ENCODE measurements around the gene FBXO3. TPM values are rescaled to one million over a fixed set of nuclear protein-coding genes. Genes with fewer than 3 reads are reported as not detected.

FBXO3 gene
- total RNA-seq, 1 experiment from 2014 or later = 29.6 TPM

GRCh38 chr11:33772870-33773269 lies 1.4 kb downstream of the FBXO3 start:
- no peaks in the 10 kb centered on the region for H3K9me3 Mint-ChIP-seq (ENCODE audit: unreplicated experiment)
- Histone ChIP-seq H3K27me3 (replicated peaks; ENCODE audit: control insufficient read depth, insufficient read depth, low read length) (no peaks in the 10 kb centered on the region), H3K9me3 (no peaks in the 10 kb centered on the region), H3K4me1 (peaks cover 11% of the 10 kb centered on the region), H3K36me3 (ENCODE audit: control insufficient read depth, insufficient read depth, low read length) (no peaks in the 10 kb centered on the region; the same call in 1 of the 2 replicates), H3K4me3 (ENCODE audit: low read depth, low read length) (no peak overlapping the region)
- DNase-seq = no peak
- intact Hi-C loops (cut with micrococcal nuclease; ENCODE audit: unreplicated experiment) = no loop called here
- ChIA-PET POLR2A (no interaction called here), CTCF (no interaction called here)
- peak overlapping the region; percentile 85 for H3K4me3 Mint-ChIP-seq (ENCODE audit: unreplicated experiment)
- no peaks in the 10 kb centered on the region for H3K36me3 Mint-ChIP-seq (ENCODE audit: insufficient read depth, unreplicated experiment)
- peaks cover 25% of the 10 kb centered on the region for H3K4me1 Mint-ChIP-seq (ENCODE audit: low read depth, unreplicated experiment)
- no peak overlapping the region for H3K27ac Mint-ChIP-seq (ENCODE audit: unreplicated experiment)
- BruUV-seq (replicated peaks) = no TSS peak
- peaks cover 10% of the 10 kb centered on the region for H3K27me3 Mint-ChIP-seq (ENCODE audit: insufficient read depth, unreplicated experiment)
- TF ChIP-seq, protein P1, sequence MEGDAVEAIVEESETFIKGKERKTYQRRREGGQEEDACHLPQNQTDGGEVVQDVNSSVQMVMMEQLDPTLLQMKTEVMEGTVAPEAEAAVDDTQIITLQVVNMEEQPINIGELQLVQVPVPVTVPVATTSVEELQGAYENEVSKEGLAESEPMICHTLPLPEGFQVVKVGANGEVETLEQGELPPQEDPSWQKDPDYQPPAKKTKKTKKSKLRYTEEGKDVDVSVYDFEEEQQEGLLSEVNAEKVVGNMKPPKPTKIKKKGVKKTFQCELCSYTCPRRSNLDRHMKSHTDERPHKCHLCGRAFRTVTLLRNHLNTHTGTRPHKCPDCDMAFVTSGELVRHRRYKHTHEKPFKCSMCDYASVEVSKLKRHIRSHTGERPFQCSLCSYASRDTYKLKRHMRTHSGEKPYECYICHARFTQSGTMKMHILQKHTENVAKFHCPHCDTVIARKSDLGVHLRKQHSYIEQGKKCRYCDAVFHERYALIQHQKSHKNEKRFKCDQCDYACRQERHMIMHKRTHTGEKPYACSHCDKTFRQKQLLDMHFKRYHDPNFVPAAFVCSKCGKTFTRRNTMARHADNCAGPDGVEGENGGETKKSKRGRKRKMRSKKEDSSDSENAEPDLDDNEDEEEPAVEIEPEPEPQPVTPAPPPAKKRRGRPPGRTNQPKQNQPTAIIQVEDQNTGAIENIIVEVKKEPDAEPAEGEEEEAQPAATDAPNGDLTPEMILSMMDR (IDR thresholded peaks at IDR 0.05; ENCODE audit: insufficient read depth in 1 of 2, low read depth in 1 of 2, low read length in 1 of 2, severe bottlenecking in 1 of 2, unreplicated experiment in 1 of 2) = no peak

GRCh38 chr11:33772300-33772699 lies 2.0 kb downstream of the FBXO3 start:
- DNase-seq = no peak
- H3K27ac Mint-ChIP-seq (ENCODE audit: unreplicated experiment) = no peak overlapping the region
- no peak overlapping the region for H3K4me3 ChIP-seq (ENCODE audit: low read depth, low read length)
- peaks cover 11% of the 10 kb centered on the region for H3K4me1 ChIP-seq
- POLR2A ChIA-PET = no interaction called here
- intact Hi-C loops (cut with micrococcal nuclease; ENCODE audit: unreplicated experiment) = no loop called here
- H3K27me3 ChIP-seq (replicated peaks; ENCODE audit: control insufficient read depth, insufficient read depth, low read length) = no peaks in the 10 kb centered on the region
- peaks cover 25% of the 10 kb centered on the region for H3K4me1 Mint-ChIP-seq (ENCODE audit: low read depth, unreplicated experiment)
- no peaks in the 10 kb centered on the region for H3K9me3 ChIP-seq
- CTCF ChIA-PET = no interaction called here
- H3K36me3 Mint-ChIP-seq (ENCODE audit: insufficient read depth, unreplicated experiment) = no peaks in the 10 kb centered on the region
- no peaks in the 10 kb centered on the region; the same call in 1 of the 2 replicates for H3K36me3 ChIP-seq (ENCODE audit: control insufficient read depth, insufficient read depth, low read length)
- H3K9me3 Mint-ChIP-seq (ENCODE audit: unreplicated experiment) = no peaks in the 10 kb centered on the region
- peaks cover 10% of the 10 kb centered on the region for H3K27me3 Mint-ChIP-seq (ENCODE audit: insufficient read depth, unreplicated experiment)
- peak overlapping the region; percentile 85 for H3K4me3 Mint-ChIP-seq (ENCODE audit: unreplicated experiment)
- TSS peak; percentile 20 for BruUV-seq (replicated peaks)
- TF ChIP-seq, protein P1 (IDR thresholded peaks at IDR 0.05; ENCODE audit: insufficient read depth in 1 of 2, low read depth in 1 of 2, low read length in 1 of 2, severe bottlenecking in 1 of 2, unreplicated experiment in 1 of 2) = no peak

- Mint-ChIP-seq H3K36me3 (ENCODE audit: insufficient read depth, unreplicated experiment) (no peaks in the 10 kb centered on the region), H3K4me3 (ENCODE audit: unreplicated experiment) (no peak overlapping the region), H3K4me1 (ENCODE audit: low read depth, unreplicated experiment) (peaks cover 25% of the 10 kb centered on the region), H3K27ac (ENCODE audit: unreplicated experiment) (no peak overlapping the region), H3K9me3 (ENCODE audit: unreplicated experiment) (no peaks in the 10 kb centered on the region), H3K27me3 (ENCODE audit: insufficient read depth, unreplicated experiment) (peaks cover 2% of the 10 kb centered on the region)
- DNase-seq = no peak
- intact Hi-C loops (cut with micrococcal nuclease; ENCODE audit: unreplicated experiment) = no loop called here
- BruUV-seq (replicated peaks) = no TSS peak
- TF ChIP-seq, protein P1 (IDR thresholded peaks at IDR 0.05; ENCODE audit: insufficient read depth in 1 of 2, low read depth in 1 of 2, low read length in 1 of 2, severe bottlenecking in 1 of 2, unreplicated experiment in 1 of 2) = no peak
- H3K4me1 ChIP-seq = peaks cover 11% of the 10 kb centered on the region
- no peaks in the 10 kb centered on the region; the same call in 1 of the 2 replicates for H3K36me3 ChIP-seq (ENCODE audit: control insufficient read depth, insufficient read depth, low read length)
- no peaks in the 10 kb centered on the region for H3K27me3 ChIP-seq (replicated peaks; ENCODE audit: control insufficient read depth, insufficient read depth, low read length)
- CTCF ChIA-PET = no interaction called here
- no peak overlapping the region for H3K4me3 ChIP-seq (ENCODE audit: low read depth, low read length)
- no peaks in the 10 kb centered on the region for H3K9me3 ChIP-seq
- POLR2A ChIA-PET = no interaction called here
Measured at GRCh38 chr11:33770236-33770635, 4.1 kb downstream of the FBXO3 start.
